Muscle of arm (tissue), 14 donors: Measurements from ENCODE around the gene PHF14. TPM values are rescaled to one million over a fixed set of nuclear protein-coding genes. Genes with fewer than 3 reads are reported as not detected.
"Not testable (repeated sequence)": the region's sequence is repeated elsewhere in the genome, so short reads cannot be mapped to it uniquely, and the experiment has no call there.

Experiments used
- DNase-seq: peaks from one replicate; pipeline ENCODE4 v3.0.0-alpha.2; 2013
- long read RNA-seq, 11 donors: transcript quantifications; one replicate each; lab custom pipeline, GENCODE V29; 2026
- polyA plus RNA-seq, 12 donors: library from polyadenylated mRNA; unstranded; fragments of 120-200 nt; gene quantifications; one replicate each; pipeline ENCODE4 v1.2.1, GENCODE V29; 2013; ENCODE audit not compliant: insufficient read length in 12 of 12

Gene PHF14, protein sequence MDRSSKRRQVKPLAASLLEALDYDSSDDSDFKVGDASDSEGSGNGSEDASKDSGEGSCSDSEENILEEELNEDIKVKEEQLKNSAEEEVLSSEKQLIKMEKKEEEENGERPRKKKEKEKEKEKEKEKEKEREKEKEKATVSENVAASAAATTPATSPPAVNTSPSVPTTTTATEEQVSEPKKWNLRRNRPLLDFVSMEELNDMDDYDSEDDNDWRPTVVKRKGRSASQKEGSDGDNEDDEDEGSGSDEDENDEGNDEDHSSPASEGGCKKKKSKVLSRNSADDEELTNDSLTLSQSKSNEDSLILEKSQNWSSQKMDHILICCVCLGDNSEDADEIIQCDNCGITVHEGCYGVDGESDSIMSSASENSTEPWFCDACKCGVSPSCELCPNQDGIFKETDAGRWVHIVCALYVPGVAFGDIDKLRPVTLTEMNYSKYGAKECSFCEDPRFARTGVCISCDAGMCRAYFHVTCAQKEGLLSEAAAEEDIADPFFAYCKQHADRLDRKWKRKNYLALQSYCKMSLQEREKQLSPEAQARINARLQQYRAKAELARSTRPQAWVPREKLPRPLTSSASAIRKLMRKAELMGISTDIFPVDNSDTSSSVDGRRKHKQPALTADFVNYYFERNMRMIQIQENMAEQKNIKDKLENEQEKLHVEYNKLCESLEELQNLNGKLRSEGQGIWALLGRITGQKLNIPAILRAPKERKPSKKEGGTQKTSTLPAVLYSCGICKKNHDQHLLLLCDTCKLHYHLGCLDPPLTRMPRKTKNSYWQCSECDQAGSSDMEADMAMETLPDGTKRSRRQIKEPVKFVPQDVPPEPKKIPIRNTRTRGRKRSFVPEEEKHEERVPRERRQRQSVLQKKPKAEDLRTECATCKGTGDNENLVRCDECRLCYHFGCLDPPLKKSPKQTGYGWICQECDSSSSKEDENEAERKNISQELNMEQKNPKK
- polyA plus RNA-seq, result 10 to 100 TPM in 11 of 12 donors, not detected in 1; 28.7 to 52.3 (median 38.3) TPM
- long read RNA-seq, donor 1, full-length matches to known transcripts, result 9 of 43 reads
- long read RNA-seq, donor 1, partial matches to known transcripts, result 34 of 43 reads
- long read RNA-seq, donor 1, other reads (novel, unspliced or antisense), result 0 of 43 reads
- long read RNA-seq, donor 2, partial matches to known transcripts, result 7 of 14 reads
- long read RNA-seq, donor 2, other reads (novel, unspliced or antisense), result 0 of 14 reads
- long read RNA-seq, donor 3, partial matches to known transcripts, result 0 of 2 reads
- long read RNA-seq, donor 3, other reads (novel, unspliced or antisense), result 0 of 2 reads
- long read RNA-seq, donor 4, partial matches to known transcripts, result 6 of 6 reads
- long read RNA-seq, donor 4, other reads (novel, unspliced or antisense), result 0 of 6 reads
- long read RNA-seq, donor 5, full-length matches to known transcripts, result 4 of 15 reads
- long read RNA-seq, donor 5, partial matches to known transcripts, result 11 of 15 reads
- long read RNA-seq, donor 5, other reads (novel, unspliced or antisense), result 0 of 15 reads
- long read RNA-seq, donor 6, partial matches to known transcripts, result 0 of 2 reads
- long read RNA-seq, donor 6, other reads (novel, unspliced or antisense), result 0 of 2 reads
- long read RNA-seq, donor 7, partial matches to known transcripts, result 11 of 13 reads
- long read RNA-seq, donor 7, other reads (novel, unspliced or antisense), result 0 of 13 reads
- long read RNA-seq, donor 8, full-length matches to known transcripts, result 7 of 7 reads
- long read RNA-seq, donor 8, partial matches to known transcripts, result 0 of 7 reads
- long read RNA-seq, donor 8, other reads (novel, unspliced or antisense), result 0 of 7 reads
- long read RNA-seq, donor 9, partial matches to known transcripts, result 0 of 3 reads
- long read RNA-seq, donor 9, other reads (novel, unspliced or antisense), result 0 of 3 reads
- long read RNA-seq, donor 10, full-length matches to known transcripts, result 3 of 3 reads
- long read RNA-seq, donor 10, partial matches to known transcripts, result 0 of 3 reads
- long read RNA-seq, donor 10, other reads (novel, unspliced or antisense), result 0 of 3 reads
- long read RNA-seq, donor 11, partial matches to known transcripts, result 9 of 12 reads
- long read RNA-seq, donor 11, other reads (novel, unspliced or antisense), result 0 of 12 reads

DNA sequence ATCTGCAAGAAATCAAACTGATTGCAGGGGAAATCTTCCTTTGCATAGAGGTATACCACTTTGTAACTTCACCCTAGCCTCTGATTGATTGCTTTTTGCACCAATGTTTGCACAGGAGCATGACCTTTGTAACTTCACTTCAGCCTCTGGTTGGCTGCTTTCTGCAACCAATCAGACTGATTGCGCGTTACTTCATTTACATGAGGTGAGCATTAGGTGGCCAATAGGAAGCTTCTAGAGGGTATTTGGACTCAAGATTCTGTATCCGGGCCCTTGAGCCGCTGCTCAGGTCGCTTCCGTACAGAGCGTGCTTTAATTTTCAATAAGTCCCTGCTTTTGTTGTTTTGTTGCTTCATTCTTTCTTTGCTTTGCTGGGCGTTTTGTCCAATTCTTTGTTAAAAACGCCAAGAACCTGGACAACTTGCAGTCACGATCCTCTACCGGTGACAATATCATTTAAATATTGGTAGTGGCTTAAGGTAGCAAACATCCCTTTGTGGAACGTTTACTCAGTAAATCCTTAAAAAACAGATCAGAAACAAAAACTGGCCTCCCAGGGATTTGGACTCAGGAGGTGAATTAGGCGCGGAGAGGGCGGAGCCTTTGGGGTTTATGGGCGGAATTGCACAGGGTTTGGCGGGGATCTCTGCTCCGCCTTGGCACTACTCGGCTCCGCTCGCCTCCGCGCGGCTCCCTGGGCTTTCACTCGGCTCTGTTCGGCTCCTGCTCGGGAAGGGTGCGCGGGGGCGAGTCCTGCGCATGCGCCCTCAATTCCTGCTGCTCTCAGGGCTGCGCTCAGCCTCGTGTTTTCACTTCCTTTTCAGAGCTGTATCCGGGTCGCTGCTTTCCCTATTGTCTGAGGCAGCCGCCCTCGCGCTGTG, at the start of gene PHF14:
PHF14 (plus strand) TSS at position 812 of the 881 bp plus-strand sequence. CDS start 452 bp downstream, outside the sequence.
- DNase-seq, result peak; percentile 98

DNA sequence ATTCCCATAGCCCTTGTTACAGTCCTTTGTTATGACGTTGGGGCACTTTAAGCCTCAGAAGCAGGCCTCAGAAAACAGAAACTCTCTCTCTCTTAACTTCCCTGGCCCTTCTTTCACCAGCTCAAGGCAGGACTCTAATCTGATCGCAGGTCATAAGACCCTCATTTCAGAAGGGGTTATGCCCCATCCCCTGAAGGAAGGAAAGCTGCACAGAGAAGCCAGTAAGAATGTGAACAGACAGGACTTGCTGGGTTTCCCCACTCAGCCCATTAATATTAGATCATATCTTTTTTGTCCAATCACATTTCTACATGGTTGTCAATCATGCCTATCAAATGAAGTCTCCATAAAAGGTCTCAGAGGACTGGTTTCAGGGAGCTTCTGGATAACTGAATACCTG, 49.3 kb upstream of the PHF14 start:
- no peak for DNase-seq

DNA sequence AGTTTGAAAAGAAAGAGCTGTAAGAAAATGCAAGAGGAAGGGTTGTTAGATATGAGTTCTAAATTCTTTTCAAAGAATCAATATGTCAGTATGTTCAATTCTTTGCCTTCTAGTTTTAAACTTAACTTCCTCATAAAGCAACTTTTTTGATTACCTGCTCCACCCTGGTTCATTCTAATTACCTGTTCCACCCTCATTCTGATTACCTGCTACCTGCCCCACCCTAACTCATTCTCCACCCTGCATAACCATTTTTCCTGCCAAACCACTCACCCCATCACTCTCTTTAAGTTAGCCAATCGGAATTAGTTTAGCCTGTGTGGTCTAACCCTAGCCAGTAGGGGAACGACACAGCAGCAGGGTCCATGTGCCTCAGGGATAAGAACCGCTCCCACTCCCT, 45.5 kb upstream of the PHF14 start:
- not testable (repeated sequence) for DNase-seq

DNA sequence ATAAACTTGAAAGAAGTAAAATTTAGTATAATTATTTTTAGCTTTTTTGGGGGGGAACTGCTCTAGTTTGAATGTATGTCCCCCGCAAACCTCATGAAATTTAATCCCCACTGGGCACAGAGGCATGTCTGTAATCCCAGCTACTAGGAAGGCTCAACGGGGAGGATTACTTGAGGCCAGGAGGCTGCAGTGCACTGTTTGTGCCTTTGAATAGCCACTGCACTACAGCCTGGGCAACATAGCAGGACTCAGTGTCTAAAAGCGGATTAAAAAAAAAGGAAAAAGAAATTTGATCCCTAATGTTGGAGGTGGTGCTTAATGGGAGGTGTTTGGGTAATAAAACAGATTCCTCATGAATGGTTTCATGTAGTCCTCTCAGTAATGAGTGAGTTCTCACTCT, 43.1 kb upstream of the PHF14 start:
- DNase-seq, result no peak

DNA sequence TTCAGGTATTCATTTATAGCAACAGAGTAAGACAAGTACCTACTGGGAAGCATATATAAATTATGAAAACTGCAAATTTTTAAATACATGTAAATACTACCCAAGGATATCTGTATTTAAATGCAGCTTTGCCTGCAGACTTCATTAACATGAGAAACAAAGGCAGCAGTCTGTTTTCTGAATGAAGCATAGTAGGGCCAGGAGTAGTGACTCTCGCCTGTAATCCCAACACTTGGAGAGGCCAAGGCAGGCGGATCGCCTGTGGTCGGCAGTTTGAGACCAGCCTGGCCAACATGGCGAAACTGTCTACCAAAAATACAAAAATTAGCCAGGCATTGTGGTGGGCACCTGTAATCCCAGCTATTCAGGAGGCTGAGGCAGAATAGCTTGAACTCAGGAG, 42.5 kb upstream of the PHF14 start:
- no peak for DNase-seq

DNA sequence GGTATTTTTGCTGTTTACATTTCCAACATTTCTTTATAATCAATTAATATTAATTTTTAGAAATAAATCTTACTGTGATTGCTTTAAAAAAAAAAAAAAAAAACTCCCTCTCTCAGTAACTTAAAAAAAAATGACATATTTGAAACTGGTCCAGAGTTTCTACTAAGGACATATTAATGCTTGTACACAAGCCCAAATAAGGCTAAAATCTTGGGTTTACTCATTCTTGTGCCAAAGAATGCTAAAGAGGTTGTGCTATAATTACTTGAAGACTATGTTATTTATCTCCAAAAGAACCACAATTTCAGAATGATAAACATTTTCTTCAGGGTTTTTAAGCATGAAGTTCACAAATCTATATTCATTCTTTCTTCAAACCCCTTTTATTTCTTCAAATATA, 39.4 kb upstream of the PHF14 start:
- no peak for DNase-seq

DNA sequence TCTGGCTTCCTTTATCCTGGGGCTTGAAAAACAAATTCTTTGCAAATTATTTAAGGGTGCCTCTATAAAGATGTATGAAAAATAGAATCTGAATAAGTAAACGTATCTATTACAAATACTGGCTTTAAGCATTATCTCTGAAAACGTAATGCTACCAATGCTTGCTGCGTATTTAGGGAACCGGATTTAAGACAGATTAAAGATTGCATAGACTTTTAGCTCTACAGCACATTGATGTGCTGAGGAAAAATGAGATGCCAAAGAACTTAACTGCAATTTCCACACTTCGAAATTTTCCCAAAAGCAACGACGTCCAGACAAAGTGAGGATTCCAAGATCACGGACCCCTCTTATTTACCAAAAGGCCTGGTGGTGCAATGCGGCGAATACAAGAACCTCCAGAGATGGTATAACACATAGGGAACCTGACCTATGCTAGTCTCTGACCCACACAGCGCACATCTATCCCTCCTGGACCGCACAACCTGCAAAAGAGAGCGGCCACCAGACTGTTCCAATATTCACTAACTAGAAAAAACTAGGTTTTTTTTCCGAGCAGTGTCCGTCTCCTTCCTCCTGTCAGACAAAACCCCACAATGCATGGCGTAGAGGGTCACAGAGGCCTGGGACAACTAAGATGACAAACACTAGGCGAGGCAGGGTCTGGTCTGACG, 34.3 kb upstream of the PHF14 start:
- no peak for DNase-seq

DNA sequence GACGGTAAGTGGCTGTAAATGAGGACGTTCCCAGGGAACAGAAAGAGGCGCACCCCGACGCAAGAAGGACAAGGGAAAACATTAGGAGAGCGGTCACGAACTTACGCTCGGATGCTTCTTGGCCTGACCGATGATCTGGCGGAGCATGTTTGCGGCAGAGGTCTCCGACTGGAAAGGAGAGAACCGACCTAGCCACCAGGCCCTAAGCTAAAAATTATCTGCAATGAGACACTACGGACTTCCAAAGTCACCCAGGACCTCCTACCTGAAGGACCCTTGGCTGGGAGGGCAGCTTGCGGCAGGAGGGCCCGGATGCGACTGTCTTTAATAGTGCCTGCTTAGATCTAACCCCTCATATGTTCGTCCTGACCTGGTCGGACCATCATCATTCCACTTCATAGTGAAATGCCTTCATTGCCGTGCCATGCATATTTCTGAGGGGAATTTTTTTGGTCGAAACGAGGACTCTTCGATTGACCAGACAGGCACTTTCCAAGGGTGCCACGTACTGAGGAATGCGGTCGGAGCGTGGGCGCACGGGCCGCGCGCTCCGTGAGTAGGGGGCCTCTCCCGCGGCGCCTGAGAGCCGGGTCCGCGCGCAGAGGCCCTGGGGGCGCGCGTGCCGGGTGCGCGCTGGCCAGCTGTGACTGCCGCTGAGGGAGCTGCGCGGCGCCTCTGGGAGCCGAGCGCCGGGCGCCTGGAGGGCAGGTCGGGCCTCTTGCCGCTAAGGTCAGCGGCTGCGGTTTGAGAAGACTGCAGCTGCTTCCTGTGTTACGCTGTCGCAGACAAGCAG, 33.6 kb upstream of the PHF14 start:
- peak; percentile 94 for DNase-seq

DNA sequence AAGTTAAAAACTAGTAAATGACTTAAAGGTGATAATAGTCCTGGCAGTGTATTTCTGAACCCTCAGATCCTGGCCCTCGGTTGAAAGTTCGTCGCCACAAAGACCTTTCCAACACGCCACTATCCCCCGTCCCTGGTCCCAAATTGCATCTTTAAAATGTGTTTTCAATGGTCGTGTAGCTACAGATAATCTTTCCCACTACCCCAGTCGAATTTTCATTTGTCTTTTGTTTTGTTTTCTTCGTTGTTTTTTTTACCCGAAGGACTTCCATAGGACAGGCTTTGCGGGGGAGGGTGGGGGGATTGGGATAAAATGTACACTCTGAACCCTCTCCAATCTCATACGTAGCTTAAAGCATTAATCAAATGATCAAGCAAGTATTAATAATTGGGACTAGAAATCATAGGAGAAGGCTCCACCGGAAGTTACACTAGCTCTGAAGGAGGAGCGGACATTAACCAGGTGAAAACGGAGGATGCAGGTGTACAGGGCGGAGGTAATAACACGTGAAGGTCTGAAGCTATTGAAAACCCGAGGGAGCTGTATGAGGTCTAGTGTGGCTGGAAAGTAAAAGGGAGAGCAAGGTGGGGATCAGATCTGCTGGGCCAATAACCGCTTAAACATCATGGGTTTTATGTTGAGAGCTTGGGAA, 32.8 kb upstream of the PHF14 start:
- DNase-seq, result peak; percentile 22

DNA sequence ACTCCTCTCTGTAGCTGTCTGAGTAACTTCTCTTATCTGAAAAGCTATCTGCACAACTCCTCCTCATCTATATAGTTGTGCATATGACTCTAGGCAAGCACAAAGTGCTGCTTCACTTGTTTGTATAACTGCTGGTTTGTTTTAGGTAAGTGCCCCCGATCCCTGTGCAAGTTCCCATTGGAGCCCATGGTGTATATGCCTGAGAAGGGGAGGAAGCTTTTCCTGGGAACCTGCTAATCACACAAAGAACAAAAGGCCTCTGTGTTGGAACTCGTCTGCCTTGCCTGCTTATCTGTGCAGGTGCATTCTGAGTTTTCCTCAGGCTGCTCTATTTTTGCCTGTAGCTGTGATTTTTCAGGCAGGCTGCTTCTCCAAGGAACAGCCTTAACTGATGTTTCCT, 23.2 kb upstream of the PHF14 start:
- DNase-seq, result no peak

DNA sequence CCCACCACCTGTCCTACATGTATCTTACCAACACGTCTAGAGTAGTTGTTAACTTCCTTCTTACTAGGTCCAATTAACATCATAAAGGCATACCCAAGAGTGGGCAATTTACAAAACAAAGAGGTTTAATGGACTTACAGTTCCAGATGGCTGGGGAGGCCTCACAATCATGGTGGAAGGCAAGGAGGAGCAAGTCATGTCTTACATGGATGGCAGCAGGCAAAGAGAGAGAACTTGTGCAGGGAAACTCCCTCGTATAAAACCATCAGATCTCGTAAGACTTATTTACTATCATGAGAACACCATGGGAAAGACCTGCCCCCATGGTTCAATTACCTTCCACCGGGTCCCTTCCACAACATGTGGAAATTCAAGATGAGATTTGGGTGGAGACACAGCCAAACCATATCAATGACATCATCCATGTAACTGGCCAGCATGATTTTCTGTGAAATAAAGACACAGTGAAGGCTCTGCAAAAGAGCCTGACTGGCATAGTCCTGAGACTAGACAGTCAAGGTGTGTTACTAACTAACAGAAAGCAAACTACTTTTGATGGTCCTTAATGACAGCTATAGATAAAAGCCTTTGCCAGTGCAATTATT, 22.6 kb upstream of the PHF14 start:
- not testable (repeated sequence) for DNase-seq

DNA sequence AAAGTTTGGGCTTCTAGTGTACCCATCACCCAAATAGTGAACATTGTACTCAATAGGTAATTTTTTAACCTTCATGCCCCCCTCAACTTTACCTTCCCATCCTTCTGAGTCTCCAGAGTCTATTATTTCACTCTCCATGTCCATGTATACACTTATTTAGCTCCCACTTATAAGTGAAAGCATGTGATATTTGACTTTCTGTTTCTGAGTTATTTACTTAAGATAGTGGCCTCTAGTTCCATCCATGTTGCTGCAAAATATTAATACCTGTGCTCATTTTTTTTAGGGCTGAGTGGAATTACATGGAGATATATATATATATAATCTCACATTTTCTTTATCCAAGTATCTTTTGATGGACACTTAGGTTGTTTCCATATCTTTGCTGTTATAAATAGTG, 21.1 kb upstream of the PHF14 start:
- DNase-seq, result no peak

DNA sequence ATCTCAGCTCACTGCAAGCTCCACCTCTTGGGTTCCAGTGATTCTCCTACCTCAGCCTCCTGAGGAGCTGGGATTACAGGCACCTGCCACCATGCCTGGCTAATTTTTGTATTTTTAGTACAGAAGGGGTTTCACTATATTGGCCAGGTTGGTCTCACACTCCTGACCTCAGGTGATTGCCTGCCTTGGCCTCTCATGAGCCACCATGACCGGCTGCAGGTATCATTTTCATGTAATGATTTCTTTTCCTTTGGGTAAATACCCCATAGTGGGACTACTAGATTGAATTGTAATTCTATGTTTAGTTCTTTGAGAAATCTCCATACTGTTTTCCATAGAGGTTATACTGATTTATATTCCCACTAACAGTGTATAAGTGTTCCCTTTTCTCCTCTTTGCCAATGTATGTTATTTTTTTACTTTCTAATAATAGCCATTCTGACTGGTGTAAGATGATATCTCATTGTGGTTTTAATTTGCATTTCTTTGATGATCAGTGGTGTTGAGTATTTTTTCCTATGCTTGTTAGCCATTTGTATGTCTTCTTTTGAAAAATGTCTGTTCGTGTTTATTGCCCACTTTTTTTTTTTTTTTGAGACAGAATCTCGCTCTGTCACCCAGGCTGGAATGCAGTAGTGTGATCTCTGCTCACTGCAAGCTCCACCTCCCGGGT, 20.5 kb upstream of the PHF14 start:
- DNase-seq, result not testable (repeated sequence)

DNA sequence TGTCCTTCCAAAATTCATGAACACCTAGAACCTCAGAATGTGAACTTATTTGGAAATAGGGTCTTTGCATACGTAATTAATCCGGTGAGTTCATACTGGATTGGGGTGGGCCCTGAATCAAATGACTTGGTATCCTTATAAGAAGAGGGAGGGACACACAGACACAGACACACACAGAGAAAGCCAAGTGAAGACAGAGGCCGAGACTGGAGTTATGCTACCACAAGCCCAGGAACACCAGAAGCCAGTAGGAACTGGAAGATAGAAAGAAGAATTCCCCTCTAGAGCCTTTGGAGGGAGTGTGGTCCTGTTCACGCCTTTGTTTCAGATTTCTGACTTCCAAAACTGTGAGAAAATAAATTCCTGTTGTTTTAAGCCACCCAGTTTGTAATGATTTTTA, 17.1 kb upstream of the PHF14 start:
- DNase-seq, result no peak

DNA sequence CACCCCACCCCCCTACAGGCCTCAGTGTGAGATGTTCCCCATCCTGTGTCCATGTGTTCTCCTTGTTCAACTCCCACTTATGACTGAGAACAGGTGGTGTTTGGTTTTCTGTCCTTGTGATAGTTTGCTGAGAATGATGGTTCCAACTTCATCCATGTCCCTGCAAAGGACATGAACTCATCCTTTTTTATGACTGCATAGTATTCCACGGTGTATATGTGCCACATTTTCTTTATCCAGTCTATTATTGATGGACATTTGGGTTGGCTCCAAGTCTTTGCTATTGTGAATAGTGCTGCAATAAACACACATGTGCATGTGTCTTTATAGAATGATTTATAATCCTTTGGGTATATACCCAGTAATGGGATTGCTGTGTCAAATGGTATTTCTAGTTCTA, 13.4 kb upstream of the PHF14 start:
- DNase-seq, result not testable (repeated sequence)

DNA sequence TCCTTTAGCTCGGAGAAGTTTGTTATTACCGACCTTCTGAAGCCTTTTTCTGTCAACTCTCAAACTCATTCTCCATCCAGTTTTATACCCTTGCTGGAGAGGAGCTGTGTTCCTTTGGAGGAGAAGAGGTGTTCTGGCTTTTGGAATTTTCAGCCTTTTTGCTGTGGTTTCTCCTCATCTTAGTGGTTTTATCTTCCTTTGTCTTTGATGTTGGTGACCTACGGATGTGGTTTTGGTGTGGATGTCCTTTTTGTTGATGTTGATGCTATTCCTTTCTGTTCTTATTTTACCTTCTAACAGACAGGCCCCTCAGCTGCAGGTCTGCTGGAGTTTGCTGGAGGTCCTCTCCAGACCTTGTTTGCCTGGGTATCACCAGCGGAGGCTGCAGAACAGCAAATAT, 8.7 kb upstream of the PHF14 start:
- DNase-seq, result not testable (repeated sequence)
